Right lung (tissue), 5 donors: ENCODE measurements around the gene ZNF462. TPM values are rescaled to one million over a fixed set of nuclear protein-coding genes. Genes with fewer than 3 reads are reported as not detected.

Experiments
- DNase-seq, 2 donors: peaks; one replicate each; pipeline ENCODE4 v3.0.0-alpha.2; 2013
- polyA plus RNA-seq, 5 donors: library from polyadenylated mRNA; unstranded; fragments of 120-200 nt; gene quantifications; one replicate each; pipeline versions ENCODE4 v1.2.1 to v1.2.3, GENCODE V29; 2013; ENCODE audit warnings: inconsistent platforms in 1 of 5, low replicate concordance in 1 of 5; ENCODE audit not compliant: insufficient read length in 5 of 5, insufficient read depth in 1 of 5

The ZNF462 gene
- polyA plus RNA-seq, 5 donors, result 18.8 to 29.2 (median 28.7) TPM

DNA sequence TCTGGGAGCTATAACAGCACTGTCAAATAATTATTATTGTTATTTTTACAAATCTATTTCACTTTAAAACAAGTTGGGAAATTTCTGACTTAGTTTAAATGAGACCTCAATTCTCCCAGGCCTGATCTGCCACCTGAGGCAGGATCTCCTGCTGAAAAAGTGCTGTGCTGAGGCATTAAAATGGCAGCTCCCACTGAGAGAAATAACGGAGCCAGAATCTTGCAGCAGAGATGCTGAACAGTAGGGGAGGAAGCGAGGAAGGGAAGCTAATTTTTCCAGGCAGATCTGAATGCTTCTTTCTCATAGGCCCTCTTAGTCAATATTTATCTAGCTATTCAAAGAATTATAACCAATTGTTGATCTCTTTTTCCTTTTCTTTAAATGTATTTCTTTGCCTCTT, 196.3 kb downstream of the ZNF462 start:
- no peak for DNase-seq

DNA sequence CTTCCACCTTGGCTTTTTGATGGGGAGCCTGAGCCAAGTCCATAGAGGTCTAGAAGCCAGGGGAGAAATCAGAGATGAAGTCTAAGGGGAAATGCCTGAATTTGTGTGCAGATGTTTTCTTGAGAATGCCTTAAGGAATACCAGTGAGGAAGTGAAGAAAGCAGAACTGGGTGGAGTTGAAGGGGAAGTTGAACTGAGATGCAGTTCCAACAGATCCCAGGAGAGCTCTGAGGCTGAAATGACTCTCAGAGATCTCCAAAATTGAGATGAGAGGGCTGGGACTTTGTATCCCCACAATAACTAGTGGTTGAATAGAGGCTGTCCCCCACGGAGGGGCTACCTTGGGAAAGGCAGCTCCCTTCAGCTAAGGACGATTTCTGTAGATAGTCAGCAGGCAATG, 197.1 kb downstream of the ZNF462 start:
- DNase-seq, result no peak
